GM12891 (cell line): ENCODE results near the gene CXXC4.

ENCODE experiments used
- DNase-seq: peaks from one replicate; pipeline ENCODE4 v3.0.0; 2011; ENCODE audit warnings: low spot score; ENCODE audit not compliant: insufficient read length
- FAIRE-seq: peaks from 2 replicates; lab custom pipeline; 2011; peaks lifted over from hg19 to GRCh38; lab: Jason Lieb, UNC
- PAX5 ChIP-seq: IDR thresholded peaks from 2 replicates; pipeline ENCODE4 v1.6.1; 2011; ENCODE audit warnings: low read length, moderate library complexity, mild to moderate bottlenecking; ENCODE audit not compliant: insufficient read depth, severe bottlenecking
- POLR2A ChIP-seq: IDR thresholded peaks from 2 replicates; pipeline ENCODE4 v1.6.1; 2011; ENCODE audit warnings: low read depth, low read length, control low read depth
- POLR2AphosphoS5 ChIP-seq: IDR thresholded peaks from 2 replicates; pipeline ENCODE4 v1.6.1; 2011; ENCODE audit warnings: low read depth, low read length, control low read depth
- POU2F2 ChIP-seq: IDR thresholded peaks from 2 replicates; pipeline ENCODE4 v1.6.1; 2011; ENCODE audit warnings: low read depth, mild to moderate bottlenecking, control low read depth, low read length, moderate library complexity
- SPI1 ChIP-seq: IDR thresholded peaks from 2 replicates; pipeline ENCODE4 v1.6.1; 2011; ENCODE audit warnings: low read depth, low read length, control low read depth
- TAF1 ChIP-seq: IDR thresholded peaks from 2 replicates; pipeline ENCODE4 v1.6.1; 2011; ENCODE audit warnings: low read depth, low read length, control low read depth

CXXC4 gene

GRCh38 chr4:104490770-104491480, 3.8 kb downstream of the CXXC4 start:
- FAIRE-seq: peak; percentile 92
- no peak for DNase-seq
- TF ChIP-seq TAF1: peak; percentile 17; the same call in 1 of the 2 replicates
- no peak for TF ChIP-seq PAX5
- peak; percentile 54; the same call in 1 of the 2 replicates for TF ChIP-seq POLR2AphosphoS5
- TF ChIP-seq POU2F2: 0 out of 2 replicates have a peak, but pooled peaks have one; percentile 25
- peak; percentile 46; the same call in 1 of the 2 replicates for TF ChIP-seq POLR2A
- TF ChIP-seq SPI1: no peak

- DNase-seq: no peak
- no peak for TF ChIP-seq POLR2AphosphoS5
- no peak for TF ChIP-seq PAX5
- TF ChIP-seq SPI1: no peak
- TF ChIP-seq TAF1: no peak
- TF ChIP-seq POU2F2: no peak
- no peak; the same call in 1 of the 2 replicates for TF ChIP-seq POLR2A
- no peak for FAIRE-seq
These were observed 4.5 kb downstream of the CXXC4 start for GRCh38 chr4:104490096-104490769.

DNA sequence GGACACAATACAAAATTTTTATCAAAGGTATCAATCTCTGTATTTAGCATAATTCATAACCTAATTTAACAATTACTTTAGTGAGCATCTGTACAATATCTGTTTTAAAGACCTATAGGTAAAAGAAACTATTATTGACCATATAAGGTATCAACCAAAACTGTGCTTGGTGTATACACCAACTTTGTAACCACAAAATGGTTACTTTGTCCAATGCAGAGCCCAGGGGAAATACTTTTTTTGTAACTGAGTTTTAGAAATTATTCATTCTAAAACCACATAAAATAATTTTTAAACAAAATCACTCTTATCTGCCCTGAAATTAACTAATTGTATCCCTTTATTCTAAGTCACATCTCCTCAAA, 5.0 kb downstream of the CXXC4 start:
- peak; percentile 50 for FAIRE-seq
- DNase-seq: no peak
- no peak for TF ChIP-seq POLR2AphosphoS5
- TF ChIP-seq POLR2A: no peak
- no peak for TF ChIP-seq SPI1
- no peak for TF ChIP-seq TAF1
- TF ChIP-seq PAX5: no peak
- TF ChIP-seq POU2F2: no peak

- DNase-seq (no peak), FAIRE-seq (peak; percentile 74)
- TF ChIP-seq TAF1 (no peak), POLR2A (no peak), PAX5 (no peak), SPI1 (no peak), POLR2AphosphoS5 (no peak), POU2F2 (no peak)
These were observed 6.5 kb downstream of the CXXC4 start for GRCh38 chr4:104488151-104488550.

DNA sequence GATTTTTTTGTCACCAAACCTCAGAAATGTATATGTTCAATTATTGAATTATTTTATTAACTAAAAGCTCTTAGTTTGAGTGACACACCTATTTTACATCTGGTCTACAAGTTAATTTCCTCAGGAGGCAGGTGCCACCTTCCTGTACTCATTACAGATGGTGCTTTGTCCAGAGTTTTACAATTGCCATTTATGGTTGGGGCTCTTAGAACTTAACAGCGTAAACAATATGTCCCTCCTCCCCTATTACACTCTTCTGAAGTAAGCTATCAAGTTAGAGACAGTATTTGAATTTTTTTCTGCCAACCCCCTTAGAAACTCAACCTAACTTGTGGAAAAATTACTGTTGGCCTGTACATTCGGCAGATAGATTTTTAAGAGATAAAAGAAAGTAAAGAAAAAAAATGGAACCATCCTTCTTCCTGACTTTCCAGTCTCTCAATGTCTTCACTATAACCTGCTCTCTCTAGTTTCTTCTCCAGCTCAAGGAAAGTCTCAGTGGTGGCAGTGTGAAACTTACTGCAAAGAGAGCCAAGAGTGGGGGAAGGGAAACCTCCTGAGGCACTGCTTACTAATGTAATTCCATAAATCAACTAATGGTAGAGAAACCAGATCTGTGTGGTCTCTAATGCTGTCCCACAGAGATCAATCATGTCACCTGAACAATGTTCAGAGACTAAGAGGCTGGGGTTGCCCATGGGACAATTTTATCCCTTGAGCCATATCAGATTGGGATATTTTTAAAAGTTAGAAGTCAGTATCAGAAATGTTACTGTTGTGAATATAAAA, 7.8 kb downstream of the CXXC4 start:
- FAIRE-seq: no peak
- TF ChIP-seq SPI1: no peak
- TF ChIP-seq POLR2A: no peak
- no peak for TF ChIP-seq TAF1
- DNase-seq: no peak

GRCh38 chr4:104475652-104476051, 19.0 kb downstream of the CXXC4 start:
- FAIRE-seq: no peak
- TF ChIP-seq POU2F2: no peak
- TF ChIP-seq SPI1: no peak
- no peak for TF ChIP-seq POLR2A
- TF ChIP-seq POLR2AphosphoS5: no peak
- no peak for TF ChIP-seq PAX5

DNA sequence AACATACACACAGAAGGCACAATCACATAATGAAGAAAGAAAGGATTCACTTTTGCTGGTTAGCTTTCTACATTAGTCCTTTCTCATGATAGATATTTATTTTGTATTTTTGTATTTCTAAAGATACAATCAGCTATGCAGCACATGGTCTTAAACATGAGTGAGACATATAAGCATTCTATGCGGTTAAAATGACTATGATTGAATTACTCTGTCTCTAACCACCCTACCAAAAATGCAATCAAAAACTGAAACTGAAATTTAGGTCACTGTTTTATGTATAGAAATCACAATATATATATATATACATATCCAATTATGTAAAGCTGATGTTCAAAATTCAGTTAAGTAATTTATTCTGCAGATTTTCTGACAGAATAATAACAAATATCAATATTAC, 21.9 kb downstream of the CXXC4 start:
- FAIRE-seq (no peak), DNase-seq (no peak)
- TF ChIP-seq POLR2A (no peak), PAX5 (no peak), POLR2AphosphoS5 (no peak), POU2F2 (no peak), TAF1 (no peak), SPI1 (no peak)

More at GRCh38 chr4:104475652-104476051, 19.0 kb downstream of the CXXC4 start:
- no peak for DNase-seq

DNA sequence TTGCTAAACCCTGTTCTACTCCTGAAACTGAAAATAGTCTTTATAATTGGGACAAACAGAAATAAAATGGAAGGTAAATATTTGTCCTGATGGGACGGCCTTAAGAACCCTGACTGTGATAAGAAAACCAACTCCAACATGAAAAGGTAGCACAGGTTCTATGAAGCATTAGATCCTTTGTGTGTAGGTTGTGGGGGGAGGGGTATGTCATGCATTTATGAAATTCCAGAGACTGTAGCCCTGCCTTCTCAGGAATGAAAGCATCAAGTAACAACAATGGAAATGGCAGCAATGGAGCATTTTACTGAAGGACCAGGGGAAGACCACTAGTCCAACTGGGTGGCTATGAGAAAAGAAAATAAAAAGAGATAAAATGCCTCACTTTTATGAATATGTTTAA, 23.9 kb downstream of the CXXC4 start:
- TF ChIP-seq TAF1 (no peak), POLR2AphosphoS5 (no peak), SPI1 (no peak), POU2F2 (no peak), PAX5 (no peak), POLR2A (no peak)
- FAIRE-seq (no peak), DNase-seq (no peak)

DNA sequence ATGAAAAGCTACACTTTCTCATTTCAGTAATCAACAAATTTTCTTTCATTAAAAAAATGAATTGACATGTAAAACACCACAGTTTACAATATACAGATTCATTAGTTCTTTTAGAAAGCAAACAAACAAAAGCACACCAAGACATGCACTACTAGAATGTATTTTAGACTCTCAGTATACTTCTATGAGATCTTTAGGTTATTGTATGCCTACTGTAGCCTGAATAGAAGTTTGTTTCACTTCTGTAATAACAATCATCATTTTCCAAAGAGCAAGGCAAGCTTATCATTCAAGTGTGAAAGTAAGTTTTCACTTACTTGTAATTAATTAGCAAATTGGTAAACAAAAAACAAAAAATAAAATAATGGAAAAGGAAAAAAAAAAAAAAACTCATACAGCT, 24.9 kb downstream of the CXXC4 start:
- no peak for FAIRE-seq
- TF ChIP-seq POU2F2 (no peak), SPI1 (peak; percentile 9; the same call in 1 of the 2 replicates)
- no peak for DNase-seq
